ENCODE results near the gene IL17RE. TPM values are rescaled to one million over a fixed set of nuclear protein-coding genes. Genes with fewer than 3 reads are reported as not detected.

IL17RE gene
- total and polyA plus RNA-seq, 2 of the 13 experiments (the other 11 are each of a cell fraction or from before 2014, with no cell fraction given), result 14.5 to 24.1 TPM

- TF ChIP-seq, protein P1, sequence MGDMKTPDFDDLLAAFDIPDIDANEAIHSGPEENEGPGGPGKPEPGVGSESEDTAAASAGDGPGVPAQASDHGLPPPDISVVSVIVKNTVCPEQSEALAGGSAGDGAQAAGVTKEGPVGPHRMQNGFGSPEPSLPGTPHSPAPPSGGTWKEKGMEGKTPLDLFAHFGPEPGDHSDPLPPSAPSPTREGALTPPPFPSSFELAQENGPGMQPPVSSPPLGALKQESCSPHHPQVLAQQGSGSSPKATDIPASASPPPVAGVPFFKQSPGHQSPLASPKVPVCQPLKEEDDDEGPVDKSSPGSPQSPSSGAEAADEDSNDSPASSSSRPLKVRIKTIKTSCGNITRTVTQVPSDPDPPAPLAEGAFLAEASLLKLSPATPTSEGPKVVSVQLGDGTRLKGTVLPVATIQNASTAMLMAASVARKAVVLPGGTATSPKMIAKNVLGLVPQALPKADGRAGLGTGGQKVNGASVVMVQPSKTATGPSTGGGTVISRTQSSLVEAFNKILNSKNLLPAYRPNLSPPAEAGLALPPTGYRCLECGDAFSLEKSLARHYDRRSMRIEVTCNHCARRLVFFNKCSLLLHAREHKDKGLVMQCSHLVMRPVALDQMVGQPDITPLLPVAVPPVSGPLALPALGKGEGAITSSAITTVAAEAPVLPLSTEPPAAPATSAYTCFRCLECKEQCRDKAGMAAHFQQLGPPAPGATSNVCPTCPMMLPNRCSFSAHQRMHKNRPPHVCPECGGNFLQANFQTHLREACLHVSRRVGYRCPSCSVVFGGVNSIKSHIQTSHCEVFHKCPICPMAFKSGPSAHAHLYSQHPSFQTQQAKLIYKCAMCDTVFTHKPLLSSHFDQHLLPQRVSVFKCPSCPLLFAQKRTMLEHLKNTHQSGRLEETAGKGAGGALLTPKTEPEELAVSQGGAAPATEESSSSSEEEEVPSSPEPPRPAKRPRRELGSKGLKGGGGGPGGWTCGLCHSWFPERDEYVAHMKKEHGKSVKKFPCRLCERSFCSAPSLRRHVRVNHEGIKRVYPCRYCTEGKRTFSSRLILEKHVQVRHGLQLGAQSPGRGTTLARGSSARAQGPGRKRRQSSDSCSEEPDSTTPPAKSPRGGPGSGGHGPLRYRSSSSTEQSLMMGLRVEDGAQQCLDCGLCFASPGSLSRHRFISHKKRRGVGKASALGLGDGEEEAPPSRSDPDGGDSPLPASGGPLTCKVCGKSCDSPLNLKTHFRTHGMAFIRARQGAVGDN (CRISPR knock-in tag; IDR thresholded peaks at IDR 0.05), result peak; percentile 92
- TF ChIP-seq THYN1 (CRISPR knock-in tag; IDR thresholded peaks at IDR 0.05; ENCODE audit: borderline replicate concordance, low read depth) (no peak), ZNF317 (CRISPR knock-in tag; IDR thresholded peaks at IDR 0.05) (peak; percentile 83), SOX5 (CRISPR knock-in tag; IDR thresholded peaks at IDR 0.05; ENCODE audit: borderline replicate concordance) (no peak), FOXA3 (CRISPR knock-in tag; IDR thresholded peaks at IDR 0.05) (peak; percentile 27; the same call in 1 of the 2 replicates), TFAP4 (IDR thresholded peaks at IDR 0.05; ENCODE audit: borderline replicate concordance, low read depth) (no peak; the same call in 1 of the 2 replicates), ZKSCAN1 (IDR thresholded peaks at IDR 0.05; ENCODE audit: low read length) (no peak), TAF15 (IDR thresholded peaks at IDR 0.05; ENCODE audit: low read depth, low read length, poor library complexity, severe bottlenecking) (peak; percentile 48), ZNF567 (CRISPR knock-in tag; IDR thresholded peaks at IDR 0.05; ENCODE audit: borderline replicate concordance) (peak; percentile 36; the same call in 1 of the 2 replicates), PAWR (CRISPR knock-in tag; IDR thresholded peaks at IDR 0.05; ENCODE audit: borderline replicate concordance) (0 out of 2 replicates have a peak, but pooled peaks have one; percentile 69), ATF7 (IDR thresholded peaks at IDR 0.05) (no peak), ATF7 (CRISPR knock-in tag; IDR thresholded peaks at IDR 0.05) (no peak; the same call in 1 of the 2 replicates), CBX5 (CRISPR knock-in tag; IDR thresholded peaks at IDR 0.05; ENCODE audit: borderline replicate concordance) (peak; percentile 56; the same call in 1 of the 2 replicates), RBFOX2 (IDR thresholded peaks at IDR 0.05; ENCODE audit: low read depth, low read length) (peak; percentile 99), SMARCC2 (IDR thresholded peaks at IDR 0.05) (no peak), RFX1 (IDR thresholded peaks at IDR 0.05) (no peak), NR2F6 (IDR thresholded peaks at IDR 0.05) (no peak), NR2F6 (CRISPR knock-in tag; IDR thresholded peaks at IDR 0.05) (0 out of 2 replicates have a peak, but pooled peaks have one; percentile 53), RFX3 (CRISPR knock-in tag; IDR thresholded peaks at IDR 0.05) (no peak), NPAS2 (CRISPR knock-in tag; IDR thresholded peaks at IDR 0.05; ENCODE audit: borderline replicate concordance) (no peak), MATR3 (CRISPR knock-in tag; IDR thresholded peaks at IDR 0.05) (no peak), MAFF (IDR thresholded peaks at IDR 0.05; ENCODE audit: low read depth, low read length) (no peak), ZFP36 (IDR thresholded peaks at IDR 0.05; ENCODE audit: borderline replicate concordance, low read depth, low read length, partially characterized antibody) (no peak), THAP11 (CRISPR knock-in tag; IDR thresholded peaks at IDR 0.05) (peak; percentile 87), NKX3-1 (CRISPR knock-in tag; IDR thresholded peaks at IDR 0.05) (peak; percentile 78), JUND (CRISPR knock-in tag; IDR thresholded peaks at IDR 0.05) (no peak)
- TF ChIP-seq, protein P2, sequence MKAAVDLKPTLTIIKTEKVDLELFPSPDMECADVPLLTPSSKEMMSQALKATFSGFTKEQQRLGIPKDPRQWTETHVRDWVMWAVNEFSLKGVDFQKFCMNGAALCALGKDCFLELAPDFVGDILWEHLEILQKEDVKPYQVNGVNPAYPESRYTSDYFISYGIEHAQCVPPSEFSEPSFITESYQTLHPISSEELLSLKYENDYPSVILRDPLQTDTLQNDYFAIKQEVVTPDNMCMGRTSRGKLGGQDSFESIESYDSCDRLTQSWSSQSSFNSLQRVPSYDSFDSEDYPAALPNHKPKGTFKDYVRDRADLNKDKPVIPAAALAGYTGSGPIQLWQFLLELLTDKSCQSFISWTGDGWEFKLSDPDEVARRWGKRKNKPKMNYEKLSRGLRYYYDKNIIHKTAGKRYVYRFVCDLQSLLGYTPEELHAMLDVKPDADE (CRISPR knock-in tag; IDR thresholded peaks at IDR 0.05), result peak; percentile 80; the same call in 1 of the 2 replicates
Observed at GRCh38 chr3:9890249-9891071, 12.2 kb upstream of the IL17RE start, which contains the start of gene JAGN1 (continued).

All from HepG2 (cell line).